AG04450 (cell line): ENCODE measurements around the gene SHISA4. TPM values are rescaled to one million over a fixed set of nuclear protein-coding genes. Genes with fewer than 3 reads are reported as not detected.
"Not testable (repeated sequence)": the region's sequence is repeated elsewhere in the genome, so short reads cannot be mapped to it uniquely, and the experiment has no call there.

Experiments
- CTCF ChIA-PET: fragments of 300-600, 350-600 bp; formaldehyde crosslinking; extraction: SDS; loops from one replicate; lab custom pipeline; 2022; ENCODE audit warnings: antibody characterized with exemption, inconsistent platforms; lab: Charles Lee
- POLR2A ChIA-PET: fragments of 350-600 bp; formaldehyde crosslinking; extraction: SDS; loops from one replicate; lab custom pipeline; 2021; ENCODE audit warnings: antibody characterized with exemption, inconsistent platforms; lab: Yijun Ruan, JAX
- DNase-seq: peaks from one replicate; pipeline ENCODE4 v3.0.0-alpha.2; 2011; ENCODE audit warnings: low read depth, low spot score
- H3K27ac ChIP-seq: one replicate; pipeline ENCODE4 v1.5.1; 2012; ENCODE audit warnings: low read depth, low read length, control low read depth
- H3K27me3 ChIP-seq: one replicate; pipeline ENCODE4 v1.6.0; 2012; ENCODE audit warnings: low read length; ENCODE audit not compliant: control insufficient read depth, insufficient read depth
- H3K4me3 ChIP-seq: 2 replicates; pipeline ENCODE4 v1.5.1; 2011; ENCODE audit warnings: mild to moderate bottlenecking, low read depth, low read length, control low read depth
- H3K9me3 ChIP-seq: 2 replicates; pipeline ENCODE4 v1.5.1; 2012; ENCODE audit warnings: low read length; ENCODE audit not compliant: control insufficient read depth, insufficient read depth
- polyA plus RNA-seq: library from polyadenylated mRNA; depleted of rRNA; stranded (reverse); fragments of >200 nt; gene quantifications from 2 replicates; pipeline ENCODE4 v1.2.3, GENCODE V29; 2011; rRNA removed
- small RNA-seq: library from RNA; depleted of rRNA; stranded (forward); fragments of <200 nt; gene quantifications from one replicate; pipeline ENCODE3, GENCODE V24; 2012; ENCODE audit warnings: low read depth; ENCODE audit not compliant: insufficient read length
- TF ChIP-seq, protein P1 (sequence below): IDR thresholded peaks from 2 replicates; pipeline ENCODE4 v1.5.1; 2011; ENCODE audit warnings: low read depth, low read length, control low read depth, inconsistent platforms

The SHISA4 gene
- polyA plus RNA-seq, 1 experiment: 24.4 TPM

DNA sequence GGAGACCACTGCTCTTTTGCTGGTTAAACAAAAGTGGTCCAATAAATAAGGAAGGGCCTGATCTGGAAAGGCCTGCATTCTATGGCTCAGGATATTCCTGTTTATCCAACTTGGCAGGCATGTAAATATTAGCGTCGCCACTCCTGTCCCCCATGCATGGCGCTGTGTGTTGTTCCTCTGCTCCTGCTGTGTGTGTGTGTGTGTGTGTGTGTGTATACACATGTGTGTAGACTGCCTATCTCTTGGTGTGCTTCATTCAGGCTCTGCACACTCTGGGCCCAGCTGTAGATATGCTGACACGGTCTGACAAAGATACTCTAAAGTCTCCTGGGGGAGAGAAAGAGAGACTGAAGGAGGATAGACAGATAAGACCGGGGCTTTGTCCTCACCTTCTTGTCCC is 50.9 kb downstream of the SHISA4 start:
- Histone ChIP-seq H3K27me3 (no peaks in the 10 kb centered on the region), H3K27ac (peak overlapping the region; percentile 92), H3K9me3 (no peaks in the 10 kb centered on the region), H3K4me3 (no peak overlapping the region)
- TF ChIP-seq, protein P1, sequence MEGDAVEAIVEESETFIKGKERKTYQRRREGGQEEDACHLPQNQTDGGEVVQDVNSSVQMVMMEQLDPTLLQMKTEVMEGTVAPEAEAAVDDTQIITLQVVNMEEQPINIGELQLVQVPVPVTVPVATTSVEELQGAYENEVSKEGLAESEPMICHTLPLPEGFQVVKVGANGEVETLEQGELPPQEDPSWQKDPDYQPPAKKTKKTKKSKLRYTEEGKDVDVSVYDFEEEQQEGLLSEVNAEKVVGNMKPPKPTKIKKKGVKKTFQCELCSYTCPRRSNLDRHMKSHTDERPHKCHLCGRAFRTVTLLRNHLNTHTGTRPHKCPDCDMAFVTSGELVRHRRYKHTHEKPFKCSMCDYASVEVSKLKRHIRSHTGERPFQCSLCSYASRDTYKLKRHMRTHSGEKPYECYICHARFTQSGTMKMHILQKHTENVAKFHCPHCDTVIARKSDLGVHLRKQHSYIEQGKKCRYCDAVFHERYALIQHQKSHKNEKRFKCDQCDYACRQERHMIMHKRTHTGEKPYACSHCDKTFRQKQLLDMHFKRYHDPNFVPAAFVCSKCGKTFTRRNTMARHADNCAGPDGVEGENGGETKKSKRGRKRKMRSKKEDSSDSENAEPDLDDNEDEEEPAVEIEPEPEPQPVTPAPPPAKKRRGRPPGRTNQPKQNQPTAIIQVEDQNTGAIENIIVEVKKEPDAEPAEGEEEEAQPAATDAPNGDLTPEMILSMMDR: no peak
- ChIA-PET POLR2A (interaction anchor here (0.5 to 2.7 kb wide), 4 partner anchors 17 to 43 kb away, joined by 4 to 15 read pairs (median 8); partner anchors contain the start of gene RNPEP), CTCF (interaction anchor here (0.7 to 1.7 kb wide), 2 partner anchors 11 to 467 kb away, joined by 4 to 7 read pairs; no protein-coding TSS in a partner anchor)
- DNase-seq: no peak

DNA sequence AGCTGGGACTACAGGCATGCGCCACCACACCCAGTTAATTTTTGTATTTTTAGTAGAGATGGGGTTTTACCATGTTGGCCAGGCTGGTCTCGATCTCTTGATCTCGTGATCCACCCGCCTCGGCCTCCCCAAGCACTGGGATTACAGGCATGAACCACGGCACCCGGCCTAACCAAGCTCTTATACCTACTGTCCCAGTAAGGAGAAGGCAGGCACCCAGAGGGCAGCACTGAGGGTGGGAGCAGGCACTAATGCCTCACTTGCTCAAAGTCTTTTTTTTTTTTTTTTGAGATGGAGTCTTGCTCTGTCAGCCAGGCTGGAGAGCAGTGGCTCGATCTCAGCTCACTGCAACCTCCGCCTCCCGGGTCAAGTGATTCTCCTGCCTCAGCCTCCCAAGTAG is 51.6 kb downstream of the SHISA4 start:
- not testable (repeated sequence) for H3K27ac ChIP-seq, H3K4me3 ChIP-seq, H3K9me3 ChIP-seq, H3K27me3 ChIP-seq, DNase-seq
- CTCF ChIA-PET: interaction anchor here (0.7 to 7.0 kb wide), 2 partner anchors 44 to 54 kb away, joined by 3 to 90 read pairs; no protein-coding TSS in a partner anchor
- POLR2A ChIA-PET: interaction anchor here (0.7 kb wide), 1 partner anchor 29 kb away, joined by 3 read pairs; no protein-coding TSS in a partner anchor

DNA sequence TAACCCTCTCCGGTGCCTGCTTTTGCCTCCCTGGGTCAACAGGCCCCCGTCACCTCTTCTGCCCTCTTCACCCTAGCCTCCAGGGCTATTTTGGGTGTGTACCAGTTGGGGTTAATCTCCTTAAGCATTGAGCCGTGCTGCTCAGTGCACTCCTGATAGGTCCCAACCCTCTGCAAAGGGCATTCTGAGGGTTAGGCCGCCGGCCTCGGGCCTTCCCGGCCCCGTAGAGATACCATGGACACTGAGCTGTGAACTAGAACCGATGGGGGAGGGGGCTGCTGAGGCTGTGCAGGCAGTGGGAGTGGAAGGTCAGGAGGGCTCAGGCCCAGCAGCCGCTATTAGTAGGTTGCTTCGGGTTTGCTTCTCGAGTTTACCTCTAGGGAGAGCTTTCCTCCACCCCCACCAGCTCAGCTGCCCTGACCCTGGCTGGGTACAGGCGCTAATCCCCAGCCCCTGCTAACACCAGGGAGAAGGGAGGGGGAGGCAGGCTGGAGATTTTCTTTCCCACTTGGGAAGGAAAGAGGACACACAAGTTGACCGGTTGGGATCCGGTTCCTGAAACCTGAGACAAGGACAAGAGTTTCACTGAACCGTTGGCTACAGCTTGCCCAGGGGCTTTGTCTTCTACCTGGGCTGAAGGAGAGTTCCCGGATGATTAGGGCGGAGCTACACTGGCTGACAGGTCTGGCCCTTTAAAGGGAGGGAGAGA is 52.9 kb downstream of the SHISA4 start:
- POLR2A ChIA-PET: interaction anchor here (0.7 to 1.3 kb wide), 3 partner anchors 12 to 37 kb away, joined by 3 read pairs; partner anchors contain the start of gene TIMM17A
- Histone ChIP-seq H3K27me3 (no peaks in the 10 kb centered on the region), H3K27ac (peak overlapping the region; percentile 0), H3K9me3 (no peaks in the 10 kb centered on the region), H3K4me3 (peak overlapping the region; percentile 13)
- no peak for DNase-seq
- TF ChIP-seq, protein P1: no peak
- CTCF ChIA-PET: interaction anchor here (7.0 kb wide), 1 partner anchor 45 kb away, joined by 90 read pairs; no protein-coding TSS in a partner anchor

DNA sequence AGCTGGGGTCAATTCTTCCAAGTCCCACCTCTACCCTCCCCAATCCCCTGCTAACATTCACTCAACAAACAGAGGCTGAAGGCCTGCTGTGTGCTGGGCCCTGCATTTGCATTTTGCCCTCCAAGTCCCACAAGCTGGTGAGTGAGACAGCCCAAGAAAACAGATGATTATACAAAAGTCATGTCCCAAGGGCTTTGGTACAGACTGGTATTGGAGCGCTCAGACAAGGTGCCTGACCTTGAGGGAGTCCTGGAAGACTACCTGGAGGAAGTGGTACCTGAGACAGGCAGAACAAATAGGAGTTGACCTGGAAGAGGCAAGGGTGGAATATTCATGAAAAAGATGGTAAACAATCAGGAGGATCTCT is 53.4 kb downstream of the SHISA4 start:
- Histone ChIP-seq H3K9me3 (no peaks in the 10 kb centered on the region), H3K27ac (peak overlapping the region; percentile 0), H3K4me3 (no peak overlapping the region), H3K27me3 (no peaks in the 10 kb centered on the region)
- DNase-seq: no peak
- ChIA-PET POLR2A (interaction anchor here (1.0 to 1.3 kb wide), 2 partner anchors 13 to 38 kb away, joined by 3 read pairs; partner anchors contain the start of gene TIMM17A), CTCF (interaction anchor here (7.0 kb wide), 1 partner anchor 46 kb away, joined by 90 read pairs; no protein-coding TSS in a partner anchor)
- TF ChIP-seq, protein P1: no peak

Small RNA genes lying within 50 kb of the gene (small RNA-seq; reads per million reads assigned to genes)
- gene MIR6739: not detected

Other genes with a start within 250 kb of the SHISA4 start
- 55.5 and 57.9 TPM in 2 replicates for gene IPO9, start 59.7 kb upstream of the SHISA4 start, polyA plus RNA-seq
- 41.1 and 52.6 TPM in 2 replicates for gene LMOD1, start 57.6 kb downstream of the SHISA4 start, polyA plus RNA-seq
- gene TIMM17A, start 66.6 kb downstream of the SHISA4 start, polyA plus RNA-seq: 75.2 and 104 TPM in 2 replicates
- gene RNPEP, start 93.8 kb downstream of the SHISA4 start, polyA plus RNA-seq: 86.8 and 89.0 TPM in 2 replicates
- gene ELF3, start 121.7 kb downstream of the SHISA4 start, polyA plus RNA-seq: 0.12 and 0.72 TPM in 2 replicates
- not detected in 2 replicates for gene GPR37L1, start 234.0 kb downstream of the SHISA4 start, polyA plus RNA-seq